Measurements from ENCODE around the gene CNST.
A peak's percentile ranks its signal among the peaks of the same experiment; 100 is the strongest.

Gene CNST

GRCh38 chr1:246566128-246566812, at the start of gene CNST, which contains the start of gene TFB2M:
Gene CNST, plus strand, starts transcription at chr1:246566456. Its CDS starts 25,107 bp downstream, at chr1:246591563.
Gene TFB2M, minus strand, starts transcription at chr1:246566261. Its CDS starts 123 bp downstream, at chr1:246566138.
- peak; percentile 95 for DNase-seq

- DNase-seq: no peak
Observed at GRCh38 chr1:246517391-246517790, 48.9 kb upstream of the CNST start.

- no peak for DNase-seq
Observed at GRCh38 chr1:246518456-246519205, 47.6 kb upstream of the CNST start.

- no peak for DNase-seq
Observed at GRCh38 chr1:246519514-246519913, 46.7 kb upstream of the CNST start.

- no peak for DNase-seq
Observed at GRCh38 chr1:246526380-246526779, 39.9 kb upstream of the CNST start.

- DNase-seq: no peak
Observed at GRCh38 chr1:246526915-246527314, 39.3 kb upstream of the CNST start.

- no peak for DNase-seq
Observed at GRCh38 chr1:246527402-246528088, 38.7 kb upstream of the CNST start.

- no peak for DNase-seq
Observed at GRCh38 chr1:246528933-246529731, 37.1 kb upstream of the CNST start.

GRCh38 chr1:246530482-246530881, 35.8 kb upstream of the CNST start:
- DNase-seq: no peak

GRCh38 chr1:246532519-246532918, 33.7 kb upstream of the CNST start:
- no peak for DNase-seq

- no peak for DNase-seq
Observed at GRCh38 chr1:246533371-246533905, 32.8 kb upstream of the CNST start.

GRCh38 chr1:246534114-246534513, 32.1 kb upstream of the CNST start:
- DNase-seq: no peak

GRCh38 chr1:246537441-246537840, 28.8 kb upstream of the CNST start:
- no peak for DNase-seq

- DNase-seq: no peak
Observed at GRCh38 chr1:246537887-246538286, 28.4 kb upstream of the CNST start.

GRCh38 chr1:246540738-246541491, 25.3 kb upstream of the CNST start:
- no peak for DNase-seq

GRCh38 chr1:246544001-246544400, 22.3 kb upstream of the CNST start:
- DNase-seq: no peak

- DNase-seq: no peak
Observed at GRCh38 chr1:246549665-246550064, 16.6 kb upstream of the CNST start.

- no peak for DNase-seq
Observed at GRCh38 chr1:246550402-246550801, 15.9 kb upstream of the CNST start.

GRCh38 chr1:246552110-246552509, 14.1 kb upstream of the CNST start:
- DNase-seq: no peak

- DNase-seq: no peak
Observed at GRCh38 chr1:246554201-246554600, 12.1 kb upstream of the CNST start.

- DNase-seq: no peak
Observed at GRCh38 chr1:246558041-246558440, 8.2 kb upstream of the CNST start.

- DNase-seq: no peak
Observed at GRCh38 chr1:246559310-246559709, 6.9 kb upstream of the CNST start.
